Activated CD8-positive, alpha-beta memory T cell treated with anti-CD3 and anti-CD28 coated beads, Interleukin-2, amount 10 ng/mL, durations not matched to agents 7 days and 5 days (primary cell): Measurements from ENCODE around the gene EFL1. TPM values are rescaled to one million over a fixed set of nuclear protein-coding genes. Genes with fewer than 3 reads are reported as not detected.

Source experiments
- ATAC-seq: fragments of 150-1000 bp; cut with Tn5 transposase; one replicate; pipeline ENCODE4 v1.10.0; 2021; ENCODE audit warnings: moderate library complexity
- CTCF ChIA-PET: fragments of 350-600 bp; sonication (Branson Sonifier 250); formaldehyde crosslinking; loops from one replicate; lab custom pipeline; 2021; ENCODE audit warnings: antibody characterized with exemption; lab: Charles Lee
- DNase-seq: peaks from one replicate; pipeline ENCODE4 v3.0.0-alpha.2; 2020
- H3K27ac Mint-ChIP-seq: one replicate; pipeline ENCODE4 v1.8.0; 2021; ENCODE audit warnings: mild to moderate bottlenecking, mixed read lengths
- H3K27me3 Mint-ChIP-seq: one replicate; pipeline ENCODE4 v1.8.0; 2021; ENCODE audit warnings: mixed read lengths
- H3K36me3 Mint-ChIP-seq: one replicate; pipeline ENCODE4 v1.8.0; 2021; ENCODE audit warnings: mild to moderate bottlenecking, mixed read lengths
- H3K4me1 Mint-ChIP-seq: one replicate; pipeline ENCODE4 v1.8.0; 2021; ENCODE audit warnings: mixed read lengths
- H3K4me3 Mint-ChIP-seq: one replicate; pipeline ENCODE4 v1.8.0; 2021; ENCODE audit warnings: mild to moderate bottlenecking, moderate library complexity, mixed read lengths
- H3K9me3 Mint-ChIP-seq: one replicate; pipeline ENCODE4 v1.8.0; 2022; ENCODE audit warnings: low read depth, mixed read lengths
- total RNA-seq, 2 experiments: library from RNA; stranded (reverse); gene quantifications; one replicate each; pipeline ENCODE4 v1.2.3, GENCODE V29; 2021

Gene EFL1
- total RNA-seq, 2 experiments from 2014 or later: 27.2 to 29.4 TPM

GRCh38 chr15:82091636-82092140 is 170.8 kb downstream of the EFL1 start:
- CTCF ChIA-PET: no interaction called here
- DNase-seq (no peak), ATAC-seq (no peak)
- H3K27ac Mint-ChIP-seq: no peak overlapping the region
- H3K27me3 Mint-ChIP-seq: peaks cover 2% of the 10 kb centered on the region
- H3K9me3 Mint-ChIP-seq: no peaks in the 10 kb centered on the region
- H3K4me1 Mint-ChIP-seq: no peaks in the 10 kb centered on the region
- H3K36me3 Mint-ChIP-seq: no peaks in the 10 kb centered on the region
- no peak overlapping the region for H3K4me3 Mint-ChIP-seq

GRCh38 chr15:82086243-82086995 is 176.1 kb downstream of the EFL1 start:
- H3K4me3 Mint-ChIP-seq: no peak overlapping the region
- H3K36me3 Mint-ChIP-seq: no peaks in the 10 kb centered on the region
- ATAC-seq: no peak
- peaks cover 4% of the 10 kb centered on the region for H3K27me3 Mint-ChIP-seq
- no peak overlapping the region for H3K27ac Mint-ChIP-seq
- CTCF ChIA-PET: no interaction called here
- H3K9me3 Mint-ChIP-seq: no peaks in the 10 kb centered on the region
- no peaks in the 10 kb centered on the region for H3K4me1 Mint-ChIP-seq
- no peak for DNase-seq

- DNase-seq (no peak), ATAC-seq (no peak)
- Mint-ChIP-seq H3K9me3 (no peaks in the 10 kb centered on the region), H3K27ac (no peak overlapping the region), H3K36me3 (no peaks in the 10 kb centered on the region), H3K27me3 (peaks cover 4% of the 10 kb centered on the region), H3K4me3 (no peak overlapping the region), H3K4me1 (no peaks in the 10 kb centered on the region)
- CTCF ChIA-PET: no interaction called here
Observed at GRCh38 chr15:82081914-82082762, 180.4 kb downstream of the EFL1 start.

- Mint-ChIP-seq H3K27me3 (peaks cover 8% of the 10 kb centered on the region), H3K4me3 (no peak overlapping the region), H3K9me3 (no peaks in the 10 kb centered on the region), H3K36me3 (no peaks in the 10 kb centered on the region), H3K27ac (no peak overlapping the region), H3K4me1 (no peaks in the 10 kb centered on the region)
- ATAC-seq: no peak
- DNase-seq: no peak
- CTCF ChIA-PET: no interaction called here
Observed at GRCh38 chr15:82080774-82081173, 181.8 kb downstream of the EFL1 start.

Other genes with a start within 250 kb of the EFL1 start
- gene MEX3B, start 216.7 kb downstream of the EFL1 start, total RNA-seq: under 1 TPM; 0.64 to 0.73 TPM
- gene SAXO2, start 84 bp upstream of the EFL1 start, total RNA-seq: not detected
- gene GOLGA6L10, start 86.7 kb upstream of the EFL1 start, total RNA-seq: 1 to 10 TPM in 1 of 2 experiments, under 1 TPM in 1; 0.91 to 2.2 TPM
- 1 to 10 TPM; 1.1 to 2.9 TPM for gene GOLGA6L9, start 167.1 kb upstream of the EFL1 start, total RNA-seq